HL-60/S4 (cell line): ENCODE measurements around the gene MYRF.

Experiments used
- in situ Hi-C: fragments of 300-500 bp; cut with MboI; formaldehyde crosslinking; loops from 2 replicates; pipeline ENCODE4 v1.14.3; 2022; ENCODE audit warnings: low sequenced_read_pairs

The MYRF gene

GRCh38 chr11:61756452-61757212 is 4.2 kb downstream of the MYRF start:
- in situ Hi-C loops, result no loop called here

DNA sequence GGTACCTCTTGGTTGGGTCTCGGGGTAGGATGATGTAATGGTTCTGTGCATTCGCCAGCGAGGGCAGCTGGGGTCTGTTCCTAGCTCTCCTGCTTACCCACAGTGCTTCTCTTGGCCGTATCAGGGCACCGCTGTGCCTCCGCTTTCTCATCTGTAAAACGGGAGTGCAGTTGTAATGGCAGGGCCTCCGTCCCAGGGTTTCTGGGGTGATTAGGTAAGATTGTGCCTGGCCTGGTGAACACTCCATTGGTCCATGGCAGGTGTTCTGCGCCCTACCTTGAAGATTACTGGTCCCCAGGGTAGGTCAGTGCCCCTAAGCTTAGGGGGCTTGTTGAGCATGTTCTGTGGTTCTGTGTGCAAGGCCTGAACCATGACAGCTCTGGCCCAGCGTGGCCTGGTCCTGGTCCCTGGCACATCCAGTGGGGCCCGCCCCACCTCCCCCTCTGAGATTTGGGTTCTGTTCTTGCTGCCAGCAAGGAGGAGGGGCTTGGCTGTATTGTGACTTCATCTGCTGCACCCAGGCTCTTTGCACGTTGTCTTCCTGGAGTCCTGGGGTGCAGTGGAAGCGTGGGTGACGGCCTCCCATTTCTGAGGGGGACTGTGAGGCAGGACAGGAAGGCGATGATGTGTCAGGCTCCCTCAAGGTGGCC is 4.9 kb downstream of the MYRF start:
- in situ Hi-C loops, result no loop called here

DNA sequence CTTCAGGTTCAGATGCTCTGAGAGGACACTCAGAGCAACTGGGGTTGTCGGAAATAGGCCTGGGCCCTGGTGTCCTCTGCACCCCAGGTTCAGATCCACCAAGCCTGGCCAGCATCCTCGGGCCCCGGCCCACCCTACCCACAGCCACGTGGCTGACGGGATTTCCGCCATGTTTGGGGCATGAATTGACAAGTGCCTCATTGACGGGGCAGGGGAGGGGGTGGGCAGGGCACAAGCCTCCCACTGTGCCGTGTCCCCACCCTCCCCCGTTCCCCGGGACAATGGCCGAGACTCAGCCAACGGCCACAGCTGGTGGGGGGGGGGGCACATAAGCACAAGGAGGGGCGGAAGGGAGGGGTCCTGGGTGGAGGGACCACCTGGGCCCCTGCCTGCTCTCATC is 8.5 kb downstream of the MYRF start:
- in situ Hi-C loops, result no loop called here

DNA sequence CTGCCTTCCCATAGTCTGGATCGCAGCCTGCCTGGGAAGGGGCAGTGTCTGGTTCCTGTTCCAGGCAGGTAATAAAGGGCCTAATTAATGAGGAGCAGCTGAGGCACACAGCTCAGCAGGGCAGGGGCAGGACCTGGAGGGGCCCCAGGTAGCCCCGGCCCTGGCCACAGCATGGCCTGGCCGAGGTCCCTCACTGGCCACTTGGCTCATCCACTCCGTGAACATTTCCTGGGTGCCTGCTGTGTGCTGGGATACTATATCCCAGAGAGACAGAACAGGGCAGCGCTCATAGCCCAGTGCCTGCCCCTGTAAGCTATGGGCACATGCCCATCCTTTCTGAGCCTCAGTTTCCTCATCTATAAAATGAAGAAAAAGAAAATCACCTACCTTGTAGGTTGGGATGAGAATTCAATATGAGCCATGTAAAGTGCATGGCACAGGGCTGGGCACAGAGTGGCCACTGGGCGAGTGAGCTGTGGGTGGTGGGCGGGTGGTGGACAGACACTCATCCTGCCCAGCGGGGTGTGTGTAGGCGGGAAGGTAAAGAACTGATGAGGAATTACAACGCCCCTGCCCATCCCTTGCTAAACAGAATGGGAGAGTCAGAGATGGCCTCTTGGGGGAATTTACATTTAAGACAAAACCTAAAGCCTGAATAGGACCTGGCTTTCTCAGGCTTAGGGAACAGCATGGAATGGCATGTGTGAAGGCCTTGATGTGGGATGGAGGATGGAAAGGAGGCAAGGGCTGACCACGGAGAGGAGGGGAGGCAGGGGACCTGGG is 9.2 kb downstream of the MYRF start:
- in situ Hi-C loops, result no loop called here

DNA sequence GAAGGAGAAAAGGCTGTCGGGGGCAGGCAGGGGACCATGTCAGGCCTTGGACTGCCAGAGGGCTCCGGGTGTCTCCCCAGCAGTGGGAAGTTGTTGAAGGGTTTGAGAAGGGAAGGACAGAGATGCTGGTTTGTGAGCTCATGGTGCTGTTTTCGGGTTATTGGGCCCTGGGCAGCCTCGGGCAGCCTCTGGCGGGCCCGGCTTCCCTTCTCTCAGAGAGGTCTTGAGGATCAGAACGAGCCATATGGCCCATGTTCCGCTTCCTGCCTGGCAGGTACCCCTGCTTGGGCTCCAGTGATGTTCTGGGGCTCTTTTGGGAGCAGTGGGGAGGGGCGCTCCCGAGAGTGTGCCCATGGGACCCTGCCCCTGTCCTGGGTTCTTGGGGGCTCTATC is 9.8 kb downstream of the MYRF start:
- in situ Hi-C loops, result no loop called here

GRCh38 chr11:61762798-61763197 is 10.4 kb downstream of the MYRF start:
- in situ Hi-C loops, result no loop called here

GRCh38 chr11:61763930-61764605 is 11.6 kb downstream of the MYRF start:
- in situ Hi-C loops, result no loop called here

GRCh38 chr11:61764606-61765260 is 12.3 kb downstream of the MYRF start:
- in situ Hi-C loops, result no loop called here

DNA sequence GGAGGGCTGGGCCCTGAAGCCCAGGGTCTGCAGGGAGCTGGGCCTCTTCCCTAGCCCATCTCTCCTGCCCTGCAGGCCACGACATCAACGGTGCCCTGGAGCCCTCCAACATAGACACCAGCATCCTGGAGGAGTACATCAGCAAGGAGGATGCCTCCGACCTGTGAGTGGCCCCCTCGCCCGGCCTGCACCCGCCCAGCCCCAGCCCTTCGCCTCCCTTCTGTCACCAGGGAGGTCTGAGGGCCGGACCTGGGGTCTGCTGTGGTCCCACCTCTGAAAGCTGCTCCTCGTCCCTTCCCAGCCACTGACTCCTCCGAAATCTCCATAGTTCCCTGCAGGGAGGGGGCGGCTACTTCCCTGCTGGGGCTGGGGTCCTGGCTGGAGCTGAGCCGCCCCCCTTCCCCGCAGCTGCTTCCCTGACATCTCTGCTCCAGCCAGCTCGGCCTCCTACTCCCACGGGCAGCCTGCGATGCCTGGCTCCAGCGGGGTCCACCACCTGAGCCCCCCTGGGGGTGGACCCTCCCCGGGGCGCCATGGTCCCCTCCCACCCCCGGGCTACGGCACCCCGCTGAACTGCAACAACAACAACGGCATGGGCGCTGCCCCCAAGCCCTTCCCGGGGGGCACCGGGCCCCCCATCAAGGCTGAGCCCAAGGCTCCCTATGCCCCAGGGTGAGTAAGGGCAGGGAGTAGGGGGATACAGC is 13.3 kb downstream of the MYRF start:
- in situ Hi-C loops, result no loop called here

DNA sequence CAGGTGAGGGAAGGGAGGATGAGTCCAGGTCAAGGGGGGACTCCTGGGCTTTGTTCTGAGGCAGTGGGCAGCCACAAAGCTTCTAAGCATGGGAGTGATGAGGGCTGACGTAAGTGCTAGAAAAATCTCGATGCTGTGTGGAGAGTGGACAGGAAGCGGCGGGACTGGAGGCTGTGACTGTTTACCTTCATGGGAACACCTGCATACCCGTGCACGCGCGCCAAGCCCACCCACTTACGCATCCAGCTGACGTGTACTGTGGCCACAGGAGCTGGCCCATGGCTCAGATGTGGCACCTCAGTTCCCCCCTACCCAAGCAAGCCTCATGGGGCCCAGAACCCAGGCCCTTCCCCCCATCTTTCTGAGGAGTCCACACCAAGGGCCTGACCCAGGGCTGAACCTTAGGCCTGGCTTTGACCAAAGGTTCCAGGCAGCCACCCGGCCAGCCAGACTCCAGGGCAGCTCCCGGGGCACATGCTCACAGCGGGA is 14.0 kb downstream of the MYRF start:
- in situ Hi-C loops, result no loop called here

- in situ Hi-C loops, result no loop called here
These were observed 16.1 kb downstream of the MYRF start for GRCh38 chr11:61768376-61769076.

DNA sequence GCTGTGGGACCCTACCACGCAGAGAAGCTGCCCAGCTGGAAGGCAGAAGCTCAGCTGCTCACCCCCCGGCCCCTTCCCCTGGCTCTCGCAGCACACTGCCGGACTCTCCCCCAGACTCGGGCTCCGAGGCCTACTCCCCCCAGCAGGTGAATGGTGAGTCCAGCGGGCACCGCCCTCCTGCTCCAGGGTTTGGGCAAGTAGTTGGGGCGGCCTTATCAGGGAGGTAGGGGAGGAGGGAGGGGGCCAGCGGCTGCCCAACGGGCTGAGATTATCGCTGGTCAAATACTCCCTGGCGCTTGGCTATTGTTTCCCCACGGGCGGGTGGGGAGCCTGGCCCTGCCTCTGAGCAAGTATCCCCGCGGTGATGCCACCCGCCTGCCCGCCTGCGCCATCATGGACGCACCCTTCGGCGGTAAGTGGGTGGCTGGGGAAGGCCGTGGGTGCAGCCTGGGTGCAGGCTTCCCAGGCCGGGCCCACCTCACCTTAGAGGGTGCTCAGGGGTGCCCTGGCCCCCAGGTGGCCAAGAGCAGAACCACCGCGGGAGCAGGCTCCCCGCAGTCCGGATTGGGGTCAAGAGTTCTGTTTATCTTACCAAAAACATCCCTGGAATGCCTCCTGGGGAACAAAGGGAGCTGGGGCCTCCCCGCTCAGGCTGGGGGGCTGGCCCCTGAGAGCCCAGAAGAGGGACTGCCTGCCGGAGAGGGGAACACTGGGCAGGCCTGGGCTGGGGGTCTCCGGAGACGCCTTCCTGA is 16.9 kb downstream of the MYRF start:
- in situ Hi-C loops, result no loop called here

DNA sequence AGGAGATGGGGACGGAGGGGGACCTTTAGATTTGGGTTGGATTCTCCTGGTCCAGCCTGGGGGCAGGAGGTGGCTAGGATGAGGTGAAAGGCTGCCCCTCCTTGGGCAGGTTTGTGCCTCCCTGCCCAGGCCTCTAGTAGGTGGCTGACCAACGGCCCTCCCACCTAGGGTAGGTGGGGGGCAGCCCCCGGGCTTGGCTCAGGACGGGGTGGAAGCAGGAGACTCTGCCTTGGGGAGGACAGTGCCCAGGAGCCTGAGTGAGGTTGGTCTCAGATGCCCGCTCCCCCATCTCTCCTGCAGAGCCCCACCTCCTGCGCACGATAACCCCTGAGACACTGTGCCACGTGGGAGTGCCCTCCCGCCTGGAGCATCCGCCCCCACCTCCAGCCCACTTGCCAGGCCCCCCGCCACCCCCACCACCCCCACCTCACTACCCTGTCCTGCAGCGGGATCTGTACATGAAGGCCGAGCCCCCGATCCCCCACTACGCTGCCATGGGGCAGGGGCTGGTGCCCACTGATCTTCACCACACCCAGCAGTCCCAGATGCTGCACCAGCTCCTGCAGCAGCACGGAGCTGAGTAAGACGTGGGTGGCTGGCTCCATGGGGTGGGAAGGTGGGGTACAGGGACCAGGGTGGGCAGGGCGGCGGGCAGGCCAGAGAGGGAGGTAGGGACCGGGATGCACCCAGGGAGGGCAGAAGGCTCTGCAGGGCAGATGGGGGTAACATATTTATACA is 17.7 kb downstream of the MYRF start:
- in situ Hi-C loops, result no loop called here

GRCh38 chr11:61771195-61771894 is 18.9 kb downstream of the MYRF start:
- in situ Hi-C loops, result no loop called here

DNA sequence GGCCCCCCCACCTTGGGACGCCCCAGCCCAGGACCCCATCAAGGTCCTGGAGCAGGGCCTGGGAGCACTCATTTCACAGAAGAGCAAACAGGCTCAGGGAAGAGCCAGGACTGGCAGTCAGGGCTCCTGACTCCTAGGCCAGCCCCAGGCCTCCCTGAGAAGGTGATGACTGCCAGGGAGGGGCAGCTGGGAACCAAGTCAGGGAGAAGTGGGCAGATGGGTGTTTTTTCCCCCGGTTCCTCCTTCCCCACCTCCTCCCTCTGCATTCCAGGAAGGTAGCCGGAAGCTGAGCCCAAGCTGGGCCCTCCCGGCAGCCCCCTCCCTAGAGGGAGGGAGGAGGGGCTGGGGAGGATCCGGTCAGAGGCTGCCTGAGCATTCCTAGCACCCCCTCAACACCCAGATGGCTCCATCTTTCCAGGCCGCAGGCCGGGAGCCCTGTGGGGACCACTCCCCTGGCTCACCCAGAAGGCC is 19.6 kb downstream of the MYRF start:
- in situ Hi-C loops, result no loop called here

- in situ Hi-C loops, result no loop called here
These were observed 20.9 kb downstream of the MYRF start for GRCh38 chr11:61773356-61773755.

DNA sequence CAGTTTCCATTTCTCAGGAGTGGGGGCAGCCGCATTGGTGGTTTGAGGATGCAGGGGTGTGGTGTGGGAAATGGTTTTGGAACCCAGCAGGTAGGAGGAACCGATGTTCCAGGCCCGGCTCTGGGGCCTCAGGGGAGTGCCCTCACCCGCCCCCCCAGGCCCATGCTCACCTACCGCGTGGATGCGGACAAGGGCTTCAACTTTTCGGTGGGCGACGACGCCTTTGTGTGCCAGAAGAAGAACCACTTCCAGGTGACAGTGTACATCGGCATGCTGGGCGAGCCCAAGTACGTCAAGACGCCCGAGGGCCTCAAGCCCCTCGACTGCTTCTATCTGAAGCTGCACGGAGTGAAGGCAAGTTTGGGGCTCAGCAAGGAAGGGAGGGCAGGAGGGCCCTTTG is 21.4 kb downstream of the MYRF start:
- in situ Hi-C loops, result no loop called here
